ENCODE results near the gene CLEC9A. TPM values are rescaled to one million over a fixed set of nuclear protein-coding genes. Genes with fewer than 3 reads are reported as not detected.

CLEC9A gene
- total and polyA plus RNA-seq, 3 donors from 2014 or later = 2.6 to 6.3 (median 5.4) TPM

Other genes starting within 250 kb of the CLEC9A start
- gene KLRF1, start 203.2 kb upstream of the CLEC9A start, total RNA-seq = 1 to 10 TPM in 1 of 2 donors, under 1 TPM in 1; 0.43 to 1.0 TPM
- 1.2 TPM for gene KLRF1, start 203.2 kb upstream of the CLEC9A start, polyA plus RNA-seq (ENCODE audit: insufficient read depth, low read depth, low replicate concordance)
- gene CLEC2B, start 161.3 kb upstream of the CLEC9A start, total RNA-seq = 1 to 10 TPM; 1.2 to 5.1 TPM
- gene CLEC2B, start 161.3 kb upstream of the CLEC9A start, polyA plus RNA-seq (ENCODE audit: insufficient read depth, low read depth, low replicate concordance) = 3.3 TPM
- under 1 TPM in 1 of 2 donors, not detected in 1; 0.79 TPM for gene KLRF2, start 149.2 kb upstream of the CLEC9A start, total RNA-seq
- gene KLRF2, start 149.2 kb upstream of the CLEC9A start, polyA plus RNA-seq (ENCODE audit: insufficient read depth, low read depth, low replicate concordance) = not detected
- not detected for gene CLEC2A, start 98.3 kb upstream of the CLEC9A start, total RNA-seq
- not detected for gene CLEC2A, start 98.3 kb upstream of the CLEC9A start, polyA plus RNA-seq (ENCODE audit: insufficient read depth, low read depth, low replicate concordance)
- under 1 TPM in 1 of 2 donors, not detected in 1; 0.31 TPM for gene CLEC12A, start 59.3 kb upstream of the CLEC9A start, total RNA-seq
- 2.0 TPM for gene CLEC12A, start 59.3 kb upstream of the CLEC9A start, polyA plus RNA-seq (ENCODE audit: insufficient read depth, low read depth, low replicate concordance)
- 1 to 10 TPM in 1 of 2 donors, under 1 TPM in 1; 0.63 to 1.7 TPM for gene CLEC1B, start 31.6 kb upstream of the CLEC9A start, total RNA-seq
- 1.2 TPM for gene CLEC1B, start 31.6 kb upstream of the CLEC9A start, polyA plus RNA-seq (ENCODE audit: insufficient read depth, low read depth, low replicate concordance)
- 10 to 100 TPM; 76.4 to 77.6 TPM for gene CLEC12B, start 20.1 kb upstream of the CLEC9A start, total RNA-seq
- 34.3 TPM for gene CLEC12B, start 20.1 kb upstream of the CLEC9A start, polyA plus RNA-seq (ENCODE audit: insufficient read depth, low read depth, low replicate concordance)
- 1 to 10 TPM; 2.7 to 3.2 TPM for gene CLEC1A, start 68.3 kb downstream of the CLEC9A start, total RNA-seq
- 2.9 TPM for gene CLEC1A, start 68.3 kb downstream of the CLEC9A start, polyA plus RNA-seq (ENCODE audit: insufficient read depth, low read depth, low replicate concordance)
- gene CLEC7A, start 99.5 kb downstream of the CLEC9A start, total RNA-seq = 1 to 10 TPM; 1.9 to 4.4 TPM
- gene CLEC7A, start 99.5 kb downstream of the CLEC9A start, polyA plus RNA-seq (ENCODE audit: insufficient read depth, low read depth, low replicate concordance) = 4.8 TPM
- gene OLR1, start 141.4 kb downstream of the CLEC9A start, total RNA-seq = 1 to 10 TPM in 1 of 2 donors, under 1 TPM in 1; 0.87 to 2.5 TPM
- 5.9 TPM for gene OLR1, start 141.4 kb downstream of the CLEC9A start, polyA plus RNA-seq (ENCODE audit: insufficient read depth, low read depth, low replicate concordance)
- gene TMEM52B, start 148.3 kb downstream of the CLEC9A start, total RNA-seq = 1 to 10 TPM in 1 of 2 donors, under 1 TPM in 1; 0.74 to 1.2 TPM
- 0.76 TPM for gene TMEM52B, start 148.3 kb downstream of the CLEC9A start, polyA plus RNA-seq (ENCODE audit: insufficient read depth, low read depth, low replicate concordance)
- gene GABARAPL1, start 182.2 kb downstream of the CLEC9A start, total RNA-seq = 10 to 100 TPM; 56.2 to 74.0 TPM
- 67.7 TPM for gene GABARAPL1, start 182.2 kb downstream of the CLEC9A start, polyA plus RNA-seq (ENCODE audit: insufficient read depth, low read depth, low replicate concordance)